ENCODE data around the gene SLC25A25. TPM values are rescaled to one million over a fixed set of nuclear protein-coding genes. Genes with fewer than 3 reads are reported as not detected.

Gene SLC25A25
- total RNA-seq, 3 donors from 2014 or later, result 27.2 to 43.9 (median 33.1) TPM

- Histone ChIP-seq H3K9me3 (peaks cover 0 to 4% of the 10 kb centered on the region in 2 donors), H3K27me3 (no peaks in the 10 kb centered on the region), H3K36me3 (no peaks in the 10 kb centered on the region), H3K4me1 (no peaks in the 10 kb centered on the region), H3K27ac (no peak overlapping the region), H3K4me3 (no peak overlapping the region)
- TF ChIP-seq POLR2A (IDR thresholded peaks at IDR 0.05) (no peak), POLR2AphosphoS5 (IDR thresholded peaks at IDR 0.05) (no peak)
- intact Hi-C loops (cut with DNase I; ENCODE audit: low total_unique reads), result no loop called here
- DNase-seq (ENCODE audit: low spot score in 2 of 2), result no peak
Measured at GRCh38 chr9:128138001-128138400, 70.0 kb downstream of the SLC25A25 start.

GRCh38 chr9:128139621-128140020, 71.6 kb downstream of the SLC25A25 start:
- intact Hi-C loops (cut with DNase I; ENCODE audit: low total_unique reads), result no loop called here
- Histone ChIP-seq H3K4me3 (no peak overlapping the region), H3K27me3 (no peaks in the 10 kb centered on the region), H3K36me3 (no peaks in the 10 kb centered on the region), H3K27ac (no peak overlapping the region), H3K4me1 (no peaks in the 10 kb centered on the region), H3K9me3 (no peaks in the 10 kb centered on the region)
- no peak for TF ChIP-seq POLR2A (IDR thresholded peaks at IDR 0.05)
- no peak for TF ChIP-seq CTCF (IDR thresholded peaks at IDR 0.05)
- TF ChIP-seq POLR2AphosphoS5 (IDR thresholded peaks at IDR 0.05), result no peak
- DNase-seq (ENCODE audit: low spot score in 2 of 2), result no peak

- Histone ChIP-seq H3K27ac (no peak overlapping the region), H3K36me3 (no peaks in the 10 kb centered on the region), H3K4me3 (no peak overlapping the region), H3K27me3 (no peaks in the 10 kb centered on the region), H3K4me1 (no peaks in the 10 kb centered on the region), H3K9me3 (no peaks in the 10 kb centered on the region)
- intact Hi-C loops (cut with DNase I; ENCODE audit: low total_unique reads), result no loop called here
- DNase-seq (ENCODE audit: low spot score in 2 of 2), result no peak
- TF ChIP-seq POLR2AphosphoS5 (IDR thresholded peaks at IDR 0.05), result no peak
- no peak for TF ChIP-seq CTCF (IDR thresholded peaks at IDR 0.05)
- no peak for TF ChIP-seq POLR2A (IDR thresholded peaks at IDR 0.05)
Measured at GRCh38 chr9:128141604-128142003, 73.6 kb downstream of the SLC25A25 start.

GRCh38 chr9:128142061-128142460, 74.0 kb downstream of the SLC25A25 start:
- intact Hi-C loops (cut with DNase I; ENCODE audit: low total_unique reads), result no loop called here
- DNase-seq (ENCODE audit: low spot score in 2 of 2), result no peak
- no peak for TF ChIP-seq POLR2AphosphoS5 (IDR thresholded peaks at IDR 0.05)
- no peak for TF ChIP-seq POLR2A (IDR thresholded peaks at IDR 0.05)
- TF ChIP-seq CTCF (IDR thresholded peaks at IDR 0.05), result no peak
- Histone ChIP-seq H3K27me3 (no peaks in the 10 kb centered on the region), H3K9me3 (no peaks in the 10 kb centered on the region), H3K36me3 (no peaks in the 10 kb centered on the region), H3K27ac (no peak overlapping the region), H3K4me1 (no peaks in the 10 kb centered on the region), H3K4me3 (no peak overlapping the region)

GRCh38 chr9:128142596-128142995, 74.6 kb downstream of the SLC25A25 start:
- Histone ChIP-seq H3K9me3 (no peaks in the 10 kb centered on the region), H3K4me1 (no peaks in the 10 kb centered on the region), H3K36me3 (no peaks in the 10 kb centered on the region), H3K27ac (no peak overlapping the region), H3K4me3 (no peak overlapping the region), H3K27me3 (no peaks in the 10 kb centered on the region)
- DNase-seq (ENCODE audit: low spot score in 2 of 2), result no peak
- TF ChIP-seq POLR2AphosphoS5 (IDR thresholded peaks at IDR 0.05), result no peak
- no peak for TF ChIP-seq POLR2A (IDR thresholded peaks at IDR 0.05)
- no peak for TF ChIP-seq CTCF (IDR thresholded peaks at IDR 0.05)
- intact Hi-C loops (cut with DNase I; ENCODE audit: low total_unique reads), result no loop called here
